KBM-7 (cell line): ENCODE data around the gene ZNF804B.
A peak's percentile ranks its signal among the peaks of the same experiment; 100 is the strongest.
"Not testable (repeated sequence)": the region's sequence is repeated elsewhere in the genome, so short reads cannot be mapped to it uniquely, and the experiment has no call there.

Source experiments
- DNase-seq: peaks from one replicate; pipeline ENCODE4 v3.0.0-alpha.2; 2015
- in situ Hi-C: fragments of 300-500 bp; cut with MboI; formaldehyde crosslinking; loops from 2 replicates; pipeline ENCODE4 v1.14.3; 2020; ENCODE audit warnings: low sequenced_read_pairs, low pct_unique_long_range_greater_than_20kb, mixed read lengths

ZNF804B gene

GRCh38 chr7:89182116-89182515 is 422.6 kb downstream of the ZNF804B start:
- DNase-seq: no peak
- in situ Hi-C loops: no loop called here

DNA sequence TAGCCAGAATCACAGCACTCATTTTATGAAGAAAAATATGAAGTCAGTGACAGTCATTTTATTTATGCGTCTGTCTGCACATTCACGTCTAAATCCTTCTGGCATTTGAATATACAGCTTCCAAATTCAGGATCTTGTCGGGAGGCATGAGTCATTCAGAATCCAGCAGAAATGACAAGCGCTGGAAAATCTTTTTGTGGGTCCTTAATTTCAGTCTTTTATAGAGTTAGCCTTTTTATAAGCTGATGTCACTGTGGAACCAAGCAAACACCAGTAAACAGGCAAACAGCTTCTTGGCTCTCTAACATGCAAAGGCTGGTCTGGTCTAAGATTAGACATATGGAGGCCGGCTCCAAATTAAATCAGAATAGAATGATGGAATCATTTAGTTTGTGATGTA is 424.2 kb downstream of the ZNF804B start:
- in situ Hi-C loops: no loop called here
- DNase-seq: no peak

GRCh38 chr7:89200758-89201157 is 441.3 kb downstream of the ZNF804B start:
- in situ Hi-C loops: no loop called here
- peak; percentile 2 for DNase-seq

DNA sequence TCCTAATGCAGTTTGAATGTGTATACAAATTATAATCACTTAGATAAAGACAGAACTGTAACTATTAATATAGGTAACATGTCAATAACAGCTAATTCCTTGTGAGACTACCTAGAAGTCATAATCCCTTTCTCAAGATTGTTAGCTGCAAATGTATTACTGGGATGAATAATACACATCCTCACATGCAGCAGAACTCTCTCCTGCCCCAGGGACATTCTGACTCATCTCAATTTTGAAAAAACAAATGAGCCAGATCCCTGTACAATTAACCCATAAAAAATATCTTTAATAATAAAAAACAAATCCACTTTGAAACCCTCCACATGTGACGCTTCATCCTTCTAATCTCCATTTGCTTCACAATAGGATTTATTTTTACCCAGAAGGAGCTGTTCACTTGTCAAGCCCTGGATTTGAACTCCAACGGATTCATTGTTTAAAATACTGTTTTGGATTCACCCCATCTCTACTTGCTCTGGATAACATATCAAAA is 464.4 kb downstream of the ZNF804B start:
- no peak for DNase-seq
- in situ Hi-C loops: no loop called here

GRCh38 chr7:89228688-89229171 is 469.2 kb downstream of the ZNF804B start:
- in situ Hi-C loops, DNase-seq: not testable (repeated sequence)

DNA sequence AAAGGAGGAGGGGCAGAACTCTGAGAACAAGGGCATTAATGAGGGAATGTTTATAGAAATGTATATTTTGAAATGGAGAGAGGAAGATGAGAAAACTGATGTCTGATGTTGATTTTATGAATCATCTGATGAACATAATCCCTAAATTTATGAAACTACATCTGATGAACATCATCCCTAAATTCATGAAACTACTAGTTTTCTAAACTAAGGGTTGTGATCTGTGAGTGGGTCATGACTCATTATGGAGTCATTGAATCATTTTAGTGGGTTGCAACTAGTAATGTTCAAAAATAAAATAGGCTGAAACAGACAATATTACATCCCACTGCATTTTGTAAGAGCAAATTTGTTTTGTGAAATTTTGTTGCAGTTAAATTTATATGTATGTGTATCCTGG is 478.7 kb downstream of the ZNF804B start:
- DNase-seq: no peak
- in situ Hi-C loops: no loop called here

- no peak for DNase-seq
- in situ Hi-C loops: no loop called here
Observed at GRCh38 chr7:89246196-89246595, 486.7 kb downstream of the ZNF804B start.

GRCh38 chr7:89247207-89247606 is 487.7 kb downstream of the ZNF804B start:
- in situ Hi-C loops: no loop called here
- no peak for DNase-seq

- in situ Hi-C loops: no loop called here
Observed at GRCh38 chr7:89259085-89259484, 499.6 kb downstream of the ZNF804B start.

GRCh38 chr7:89264126-89264525 is 504.6 kb downstream of the ZNF804B start:
- no peak for DNase-seq
- in situ Hi-C loops: no loop called here

More at GRCh38 chr7:89259085-89259484, 499.6 kb downstream of the ZNF804B start:
- no peak for DNase-seq

DNA sequence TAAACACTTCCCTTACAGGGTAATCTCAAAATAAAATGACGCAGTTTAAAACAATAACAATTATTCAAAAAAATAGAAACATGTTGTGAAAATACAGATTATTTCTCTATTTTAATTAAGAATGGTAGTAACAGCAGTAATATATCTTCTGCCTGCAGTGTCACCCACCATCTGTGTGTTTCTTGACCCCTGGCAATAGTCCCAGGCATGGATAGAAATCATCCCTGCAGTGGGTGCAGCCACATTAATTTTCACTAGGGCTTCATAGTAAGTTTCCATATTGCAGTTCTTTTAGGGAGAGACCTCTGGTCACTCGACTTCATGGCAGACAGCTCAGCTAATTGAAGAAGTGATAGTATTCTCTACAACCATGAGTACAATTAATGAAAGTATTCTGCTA is 506.1 kb downstream of the ZNF804B start:
- no peak for DNase-seq

DNA sequence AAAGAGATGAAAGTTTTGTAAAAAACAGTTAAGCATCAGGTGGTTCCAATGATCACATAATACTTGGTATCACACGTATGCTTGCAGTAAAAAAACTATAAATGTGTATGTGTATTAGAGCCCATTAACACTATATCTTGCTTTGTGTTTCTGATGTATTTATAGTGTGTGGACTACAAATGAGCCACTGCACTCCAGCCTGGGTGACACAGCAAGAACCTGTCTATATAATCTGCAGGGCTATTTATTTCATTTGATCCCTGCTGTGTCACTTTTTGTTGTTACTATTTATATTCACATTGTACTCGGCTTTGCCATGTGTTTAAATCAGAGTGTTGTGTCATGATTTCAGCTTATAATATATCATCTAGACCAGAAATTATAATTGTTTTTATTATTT is 523.8 kb downstream of the ZNF804B start:
- in situ Hi-C loops: no loop called here
- DNase-seq: no peak

More for the DNA sequence above, 506.1 kb downstream of the ZNF804B start:
- in situ Hi-C loops: no loop called here

DNA sequence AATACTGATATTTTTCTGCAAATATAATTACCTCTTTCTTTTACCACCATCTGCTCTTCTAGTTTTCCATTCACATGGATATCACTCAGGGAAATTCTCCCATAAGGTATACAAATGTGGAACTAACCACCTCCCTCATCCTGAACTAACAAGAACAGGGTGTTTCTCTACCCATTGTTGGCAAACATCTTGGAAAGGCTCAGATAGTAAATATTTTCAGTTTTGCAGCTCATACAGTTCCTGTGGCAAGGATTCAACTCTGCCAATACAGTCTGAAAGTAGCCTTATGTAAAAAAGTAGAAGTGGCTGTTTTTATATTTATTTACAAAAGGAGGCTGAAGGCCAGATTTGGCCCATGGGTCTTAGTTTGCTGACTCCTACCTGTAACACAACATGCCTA is 549.0 kb downstream of the ZNF804B start:
- DNase-seq: no peak
- in situ Hi-C loops: no loop called here

DNA sequence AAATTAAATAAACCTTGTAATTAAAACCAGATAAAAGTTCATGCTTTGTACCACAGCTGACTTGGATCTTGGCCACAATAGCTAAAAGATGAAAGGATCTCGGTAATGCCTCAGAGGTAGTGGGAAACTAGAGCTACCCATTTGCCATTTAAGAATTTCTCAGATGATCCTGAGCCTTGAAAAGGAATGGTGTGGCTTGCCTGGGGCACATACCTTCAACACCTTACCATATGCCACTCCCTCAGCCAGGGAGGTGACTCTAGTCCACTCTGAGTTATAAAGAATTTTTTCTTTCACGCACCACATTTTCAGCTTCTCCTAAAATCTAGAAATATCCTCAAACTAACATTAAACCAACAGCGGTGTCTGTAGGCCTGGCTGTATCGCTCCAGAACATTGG is 552.4 kb downstream of the ZNF804B start:
- in situ Hi-C loops: no loop called here
- DNase-seq: no peak

GRCh38 chr7:89312551-89312950 is 553.1 kb downstream of the ZNF804B start:
- in situ Hi-C loops: no loop called here
- DNase-seq: no peak

- DNase-seq: no peak
- in situ Hi-C loops: no loop called here
Observed at GRCh38 chr7:89316584-89317251, 557.2 kb downstream of the ZNF804B start.

GRCh38 chr7:89332026-89332425 is 572.5 kb downstream of the ZNF804B start:
- in situ Hi-C loops: no loop called here
- DNase-seq: no peak

- in situ Hi-C loops: no loop called here
- DNase-seq: peak; percentile 8
Observed at GRCh38 chr7:89334797-89335196, 575.3 kb downstream of the ZNF804B start.

DNA sequence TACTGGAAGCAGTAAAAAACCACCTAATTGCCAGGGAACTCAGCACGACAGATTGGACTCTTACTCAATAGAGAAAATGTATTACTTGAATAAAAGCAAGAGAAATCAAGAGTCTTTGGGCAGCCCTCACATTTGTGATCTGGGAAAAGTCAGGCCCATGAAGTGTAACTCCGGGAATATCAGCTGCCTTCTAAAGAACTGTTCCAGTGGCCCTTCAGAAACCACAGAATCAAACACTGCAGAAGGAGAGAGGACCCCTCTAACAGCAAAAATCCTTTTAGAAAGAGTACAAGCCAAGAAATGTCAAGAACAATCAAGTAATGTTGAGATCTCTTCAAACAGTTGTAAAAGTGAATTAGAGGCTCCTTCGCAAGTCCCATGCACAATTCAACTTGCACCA is 576.0 kb downstream of the ZNF804B start:
- in situ Hi-C loops: no loop called here
- DNase-seq: no peak

DNA sequence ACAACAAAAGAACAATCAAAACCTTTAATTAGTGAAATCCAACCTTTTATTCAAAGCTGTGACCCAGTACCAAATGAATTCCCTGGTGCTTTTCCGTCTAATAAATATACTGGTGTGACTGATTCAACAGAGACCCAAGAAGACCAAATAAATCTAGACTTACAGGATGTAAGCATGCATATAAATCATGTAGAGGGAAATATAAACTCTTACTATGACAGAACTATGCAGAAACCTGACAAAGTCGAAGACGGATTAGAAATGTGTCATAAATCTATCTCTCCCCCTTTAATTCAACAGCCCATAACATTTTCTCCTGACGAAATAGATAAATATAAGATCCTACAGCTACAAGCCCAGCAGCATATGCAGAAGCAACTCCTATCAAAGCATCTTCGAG is 576.6 kb downstream of the ZNF804B start:
- in situ Hi-C loops: no loop called here
- DNase-seq: no peak

- no peak for DNase-seq
- in situ Hi-C loops: no loop called here
Observed at GRCh38 chr7:89339748-89340147, 580.2 kb downstream of the ZNF804B start.
